HCT116 (cell line): Measurements from ENCODE around the gene LIMS2. TPM values are rescaled to one million over a fixed set of nuclear protein-coding genes. Genes with fewer than 3 reads are reported as not detected.

Source experiments
- ATAC-seq: fragments of 200-7000 bp; cut with Tn5 transposase; 2 replicates; pipeline ENCODE4 v1.9.1; 2020; ENCODE audit warnings: mild to moderate bottlenecking, moderate library complexity
- BruUV-seq: library from RNA; stranded (reverse); fragments of 400-500 nt; replicated peaks from 2 replicates; lab custom pipeline; 2021; lab: Mats Ljungman, UMichigan
- CTCF ChIA-PET: fragments of 300-600 bp; sonication (Branson Sonifier 250); formaldehyde crosslinking; loops from one replicate; lab custom pipeline; 2021; ENCODE audit warnings: antibody characterized with exemption; lab: Charles Lee
- POLR2A ChIA-PET: fragments of 300-600, 350-600 bp; sonication (Branson Sonifier 250); formaldehyde crosslinking; loops from one replicate; lab custom pipeline; 2021; ENCODE audit warnings: antibody characterized with exemption; lab: Charles Lee
- RAD21 ChIA-PET, 2 experiments: fragments of 300-600 bp; sonication (Branson Sonifier 250); formaldehyde crosslinking; loops; one replicate each; lab custom pipeline; 2023; ENCODE audit warnings: low total read pairs in 2 of 2; ENCODE audit not compliant: uncharacterized antibody in 2 of 2, unreplicated experiment in 2 of 2, low non-redundant PET in 1 of 2; lab: Charles Lee
- DNase-seq: peaks from one replicate; pipeline ENCODE4 v3.0.0-alpha.2; 2010; ENCODE audit warnings: low read depth, low spot score
- H2AFZ ChIP-seq: fragments of 200-600 bp; shearing (Covaris generic), sonication (generic); 2 replicates; pipeline ENCODE4 v1.6.1; 2017; ENCODE audit warnings: low read depth, mixed run types, mixed read lengths, antibody characterized with exemption, low read length; ENCODE audit not compliant: poor library complexity, severe bottlenecking
- H3K27ac ChIP-seq: 2 replicates; pipeline ENCODE4 v1.5.1; 2012; ENCODE audit warnings: low read depth, low read length
- H3K27me3 ChIP-seq: fragments of 200-600 bp; sonication (generic); 2 replicates; pipeline ENCODE4 v1.6.1; 2016; ENCODE audit warnings: mixed run types, low read length, mixed read lengths; ENCODE audit not compliant: insufficient read depth
- H3K36me3 ChIP-seq, 2 experiments: fragments of 200-500 bp in 1 of 2; fragments of 200-600 bp in 1 of 2; sonication (Bioruptor generic) in 1 of 2; sonication (generic) in 1 of 2; 2 replicates each; pipeline versions ENCODE4 v1.5.1 to v1.6.1; 2014 to 2016; ENCODE audit warnings: low read length in 2 of 2, inconsistent platforms in 1 of 2, mixed read lengths in 1 of 2, mixed run types in 1 of 2; ENCODE audit not compliant: insufficient read depth in 2 of 2, control insufficient read depth in 1 of 2
- H3K4me1 ChIP-seq, 2 experiments: fragments of 200-600 bp in 1 of 2; sonication (generic) in 1 of 2; 2 replicates each; pipeline versions ENCODE4 v1.5.1 to v1.6.1; 2012 to 2017; ENCODE audit warnings: low read length in 2 of 2, inconsistent platforms in 1 of 2, mild to moderate bottlenecking in 1 of 2, mixed read lengths in 1 of 2, mixed run types in 1 of 2, moderate library complexity in 1 of 2; ENCODE audit not compliant: insufficient read depth in 2 of 2, control insufficient read depth in 1 of 2
- H3K4me2 ChIP-seq: fragments of 200-600 bp; sonication (generic); 2 replicates; pipeline ENCODE4 v1.6.1; 2017; ENCODE audit warnings: mixed run types, low read length, mixed read lengths
- H3K4me3 ChIP-seq, 2 experiments: fragments of 200-600 bp in 1 of 2; sonication (generic) in 1 of 2; replicated peaks in 1 of 2; 2 replicates each; pipeline ENCODE4 v1.5.1; 2011 to 2016; ENCODE audit warnings: low read length in 2 of 2, control low read depth in 1 of 2, low read depth in 1 of 2, mild to moderate bottlenecking in 1 of 2, mixed read lengths in 1 of 2, mixed run types in 1 of 2
- H3K79me2 ChIP-seq: fragments of 200-600 bp; sonication (generic); 2 replicates; pipeline ENCODE4 v1.6.1; 2017; ENCODE audit warnings: mild to moderate bottlenecking, mixed run types, low read length, moderate library complexity, mixed read lengths; ENCODE audit not compliant: insufficient read depth
- H3K9ac ChIP-seq: fragments of 200-600 bp; sonication (generic); 2 replicates; pipeline ENCODE4 v1.6.1; 2016; ENCODE audit warnings: low read length, mixed read lengths
- H3K9me2 ChIP-seq: fragments of 200-600 bp; sonication (generic), shearing (Covaris generic); 2 replicates; pipeline ENCODE4 v1.6.1; 2017; ENCODE audit warnings: mixed run types, mild to moderate bottlenecking, moderate library complexity; ENCODE audit not compliant: insufficient read depth
- H3K9me3 ChIP-seq, 2 experiments: fragments of 200-500 bp in 1 of 2; fragments of 200-600 bp in 1 of 2; sonication (Bioruptor generic) in 1 of 2; sonication (generic) in 1 of 2; 2 replicates each; pipeline ENCODE4 v1.6.1; 2014 to 2017; ENCODE audit warnings: low read length in 2 of 2, mixed read lengths in 2 of 2, inconsistent platforms in 1 of 2, low read depth in 1 of 2, mild to moderate bottlenecking in 1 of 2, mixed run types in 1 of 2, moderate library complexity in 1 of 2; ENCODE audit not compliant: control insufficient read depth in 1 of 2, insufficient read depth in 1 of 2
- H4K20me1 ChIP-seq: fragments of 200-600 bp; sonication (generic), shearing (Covaris generic); 2 replicates; pipeline ENCODE4 v1.6.1; 2017; ENCODE audit warnings: mixed run types, mild to moderate bottlenecking, moderate library complexity; ENCODE audit not compliant: insufficient read depth
- CBX3 ChIP-seq: IDR thresholded peaks from 2 replicates; pipeline ENCODE4 v1.6.1; 2012; ENCODE audit warnings: low read depth
- CEBPB ChIP-seq: IDR thresholded peaks from 2 replicates; pipeline ENCODE4 v1.6.1; 2012; ENCODE audit warnings: low read depth
- CTCF ChIP-seq, 3 experiments: fragments of 200-600 bp in 1 of 3; sonication (generic) in 1 of 3; IDR thresholded peaks in 2 of 3; conservative IDR thresholded peaks in 1 of 3; 2 replicates each; pipeline ENCODE4 v1.5.1; 2012 to 2017; ENCODE audit warnings: low read depth in 2 of 3, low read length in 2 of 3, antibody characterized with exemption in 1 of 3, borderline replicate concordance in 1 of 3, control low read depth in 1 of 3, mild to moderate bottlenecking in 1 of 3, mixed read lengths in 1 of 3, mixed run types in 1 of 3, moderate library complexity in 1 of 3; ENCODE audit not compliant: insufficient read depth in 1 of 3
- ELF1 ChIP-seq: IDR thresholded peaks from 2 replicates; pipeline ENCODE4 v1.6.1; 2012; ENCODE audit warnings: low read depth, borderline replicate concordance
- EZH2 ChIP-seq: fragments of 200-600 bp; sonication (generic); IDR thresholded peaks from 2 replicates; pipeline ENCODE4 v1.6.1; 2017; ENCODE audit warnings: antibody characterized with exemption, mixed run types
- EZH2phosphoT487 ChIP-seq: fragments of 200-600 bp; IDR thresholded peaks from 2 replicates; pipeline ENCODE4 v1.6.1; 2018; ENCODE audit warnings: antibody characterized with exemption, borderline replicate concordance
- FOSL1 ChIP-seq: IDR thresholded peaks from 2 replicates; pipeline ENCODE4 v1.6.1; 2012; ENCODE audit warnings: low read depth
- JUND ChIP-seq: IDR thresholded peaks from 2 replicates; pipeline ENCODE4 v1.6.1; 2012
- POLR2A ChIP-seq: IDR thresholded peaks from 2 replicates; pipeline ENCODE4 v1.7.0; 2011; ENCODE audit warnings: borderline replicate concordance; ENCODE audit not compliant: insufficient read depth, insufficient read length; ENCODE audit errors: extremely low read depth
- POLR2AphosphoS5 ChIP-seq: IDR thresholded peaks from 2 replicates; pipeline ENCODE4 v1.6.1; 2011; ENCODE audit warnings: mild to moderate bottlenecking, low read depth, low read length, moderate library complexity
- RAD21 ChIP-seq: IDR thresholded peaks from 2 replicates; pipeline ENCODE4 v1.6.1; 2012; ENCODE audit warnings: low read depth, mild to moderate bottlenecking
- SIN3A ChIP-seq: IDR thresholded peaks from 2 replicates; pipeline ENCODE4 v1.6.1; 2012; ENCODE audit warnings: low read depth
- SP1 ChIP-seq: IDR thresholded peaks from 2 replicates; pipeline ENCODE4 v1.6.1; 2012; ENCODE audit warnings: low read depth
- TCF7L2 ChIP-seq: IDR thresholded peaks from 2 replicates; pipeline ENCODE4 v1.7.0; 2011; ENCODE audit warnings: borderline replicate concordance, inconsistent platforms; ENCODE audit not compliant: insufficient read depth, insufficient read length; ENCODE audit errors: extremely low read depth
- YY1 ChIP-seq: IDR thresholded peaks from 2 replicates; pipeline ENCODE4 v1.6.1; 2011; ENCODE audit warnings: low read length, low read depth, moderate library complexity, mild to moderate bottlenecking; ENCODE audit not compliant: insufficient replicate concordance; ENCODE audit errors: extremely low read depth
- ZBTB33 ChIP-seq: IDR thresholded peaks from 2 replicates; pipeline ENCODE4 v1.6.1; 2011; ENCODE audit warnings: mild to moderate bottlenecking, low read length, moderate library complexity; ENCODE audit not compliant: insufficient replicate concordance; ENCODE audit errors: extremely low read depth
- ZFX ChIP-seq: fragments of 450-650 bp; IDR thresholded peaks from 2 replicates; pipeline ENCODE4 v1.6.1; 2017
- ZNF274 ChIP-seq: fragments of 200-500 bp; sonication (Bioruptor generic); IDR thresholded peaks from 2 replicates; pipeline ENCODE4 v1.6.1; 2014; ENCODE audit warnings: mild to moderate bottlenecking, low read depth, low read length, inconsistent platforms
- intact Hi-C: fragments of 100-400 bp; cut with micrococcal nuclease; formaldehyde crosslinking; loops from 2 replicates; pipeline ENCODE4 v1.10.0; 2022
- total RNA-seq: library from RNA; stranded (reverse); gene quantifications from one replicate; pipeline ENCODE4 v1.2.1, GENCODE V29; 2021; ENCODE audit not compliant: unreplicated experiment
- TF ChIP-seq, protein P1 (sequence below): IDR thresholded peaks from 2 replicates; pipeline ENCODE4 v1.6.1; 2012

Gene LIMS2
- total RNA-seq, 1 experiment from 2014 or later: 3.7 TPM

- intact Hi-C loops: no loop called here
- DNase-seq: no peak
- no TSS peak for BruUV-seq
- ChIA-PET RAD21 (no interaction called here), CTCF (no interaction called here)
- Histone ChIP-seq H3K9me3 (no peaks in the 10 kb centered on the region), H2AFZ (no peak overlapping the region), H3K27me3 (no peaks in the 10 kb centered on the region), H4K20me1 (no peaks in the 10 kb centered on the region), H3K9me2 (no peaks in the 10 kb centered on the region), H3K27ac (no peak overlapping the region)
- no peak for TF ChIP-seq EZH2
- no peak for TF ChIP-seq POLR2AphosphoS5
- TF ChIP-seq SP1: no peak
- no peak for TF ChIP-seq YY1
- TF ChIP-seq, protein P1, sequence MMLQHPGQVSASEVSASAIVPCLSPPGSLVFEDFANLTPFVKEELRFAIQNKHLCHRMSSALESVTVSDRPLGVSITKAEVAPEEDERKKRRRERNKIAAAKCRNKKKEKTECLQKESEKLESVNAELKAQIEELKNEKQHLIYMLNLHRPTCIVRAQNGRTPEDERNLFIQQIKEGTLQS: no peak
- TF ChIP-seq JUND: no peak
- no peak for TF ChIP-seq FOSL1
- no peak for TF ChIP-seq SIN3A
- no peak for TF ChIP-seq RAD21
- no peak for TF ChIP-seq ZFX
- no peak for TF ChIP-seq CEBPB
- TF ChIP-seq CTCF (IDR thresholded peaks at IDR 0.05 in 2 of 3, conservative IDR thresholded peaks at IDR 0.05 in 1 of 3; ENCODE audit: borderline replicate concordance in 1 of 3, insufficient read depth in 1 of 3, low read depth in 2 of 3, low read length in 2 of 3): no peak
- no peak for TF ChIP-seq TCF7L2
- TF ChIP-seq ZNF274: no peak
- no peak for TF ChIP-seq EZH2phosphoT487
- TF ChIP-seq ZBTB33: no peak
- TF ChIP-seq CBX3: no peak
- no peak for TF ChIP-seq ELF1
- TF ChIP-seq POLR2A: no peak
- TF ChIP-seq, all 23 proteins: peak for 0
- Histone ChIP-seq H3K4me1 (no peaks in the 10 kb centered on the region), H3K4me2 (no peak overlapping the region), H3K9ac (no peak overlapping the region), H3K36me3 (no peaks in the 10 kb centered on the region), H3K4me3 (no peak overlapping the region), H3K79me2 (no peaks in the 10 kb centered on the region)
- POLR2A ChIA-PET: no interaction called here
- ATAC-seq: no peak
These were observed 45.0 kb downstream of the LIMS2 start for GRCh38 chr2:127630096-127630863.
